ENCODE data around the gene NAP1L4. TPM values are rescaled to one million over a fixed set of nuclear protein-coding genes. Genes with fewer than 3 reads are reported as not detected.

NAP1L4 gene
- total and polyA plus RNA-seq, 2 of the 8 experiments (the other 6 are each of a cell fraction or from before 2014, with no cell fraction given) = 75.8 to 194 TPM

GRCh38 chr11:2942447-2942846 is 49.7 kb downstream of the NAP1L4 start (continued):
- no peak for TF ChIP-seq EZH2 (IDR thresholded peaks at IDR 0.05; ENCODE audit: low read depth, low read length, severe bottlenecking)
- no peak for TF ChIP-seq TCF12 (IDR thresholded peaks at IDR 0.05; ENCODE audit: low read depth, low read length)
- TF ChIP-seq SP2 (IDR thresholded peaks at IDR 0.05; ENCODE audit: low read length) = no peak
- TF ChIP-seq PHF8 (conservative IDR thresholded peaks at IDR 0.05; ENCODE audit: low read depth, low read length) = no peak
- TF ChIP-seq ASH2L (IDR thresholded peaks at IDR 0.05; ENCODE audit: low read length) = no peak
- no peak for TF ChIP-seq SP1 (IDR thresholded peaks at IDR 0.05; ENCODE audit: low read depth, low read length)
- no peak for TF ChIP-seq SP4 (IDR thresholded peaks at IDR 0.05; ENCODE audit: low read length)
- TF ChIP-seq CTCF (IDR thresholded peaks at IDR 0.05; ENCODE audit: control extremely low read depth in 1 of 3, insufficient read depth in 1 of 3, low read depth in 1 of 3, low read length in 3 of 3) = no peak
- no peak for TF ChIP-seq GTF2F1 (IDR thresholded peaks at IDR 0.05; ENCODE audit: borderline replicate concordance, low read depth, low read length)
- TF ChIP-seq CEBPB (IDR thresholded peaks at IDR 0.05; ENCODE audit: low read depth, low read length) = no peak

Data from H1 (cell line).